ENCODE data around the gene GTPBP3. TPM values are rescaled to one million over a fixed set of nuclear protein-coding genes. Genes with fewer than 3 reads are reported as not detected.

The GTPBP3 gene
- polyA plus RNA-seq, 3 donors = 1.0 to 22.0 (median 1.7) TPM

- peak overlapping the region; percentile 51 to 89 (median 61) for H3K4me3 ChIP-seq (replicated peaks in 1 of 3; ENCODE audit: low read depth in 2 of 3, low read length in 3 of 3)
- no peaks in the 10 kb centered on the region for H3K27me3 ChIP-seq (ENCODE audit: control insufficient read depth in 2 of 2, insufficient read depth in 2 of 2, low read length in 2 of 2)
- 3% methylated on average over 41 of the region's 46 CpGs for WGBS (ENCODE audit: insufficient coverage)
- Mint-ChIP-seq H3K27ac (peak overlapping the region; percentile 46 to 84 (median 76)), H3K9me3 (peaks cover 0 to 3% (median 0%) of the 10 kb centered on the region in 7 donors), H3K4me3 (peak overlapping the region; percentile 81 to 89), H3K27me3 (ENCODE audit: low read depth in 3 of 3) (peaks cover 0 to 10% (median 0%) of the 10 kb centered on the region in 3 donors), H3K36me3 (peaks cover 7 to 26% of the 10 kb centered on the region in 2 donors), H3K4me1 (peaks cover 9% of the 10 kb centered on the region)
- no peaks in the 10 kb centered on the region for H3K9me3 ChIP-seq (replicated peaks in 1 of 2; ENCODE audit: control insufficient read depth in 1 of 2, insufficient read depth in 1 of 2, low read length in 2 of 2)
- peak overlapping the region; percentile 83 for H3K4me2 ChIP-seq (replicated peaks; ENCODE audit: extremely low read depth, low read length, poor library complexity, severe bottlenecking)
- peak; percentile 85 for TF ChIP-seq CTCF (IDR thresholded peaks at IDR 0.05)
- intact Hi-C loops (cut with micrococcal nuclease) = loop anchor here (5.0 to 10.0 kb wide), 2 partner anchors 92 to 95 kb away; no protein-coding TSS in a partner anchor
- H2AFZ ChIP-seq (ENCODE audit: insufficient read depth, low read depth, low read length, poor library complexity, severe bottlenecking) = peak overlapping the region; percentile 98
- H4K20me1 ChIP-seq (ENCODE audit: insufficient read depth, low read length) = no peaks in the 10 kb centered on the region
- H3K27ac ChIP-seq (ENCODE audit: low read depth in 1 of 2, low read length in 2 of 2) = peak overlapping the region in 1 of 2 donors; percentile 61
- peaks cover 12 to 15% of the 10 kb centered on the region in 2 donors for H3K4me1 ChIP-seq (ENCODE audit: control insufficient read depth in 1 of 2, insufficient read depth in 2 of 2, low read length in 2 of 2)
- H3K79me2 ChIP-seq (ENCODE audit: insufficient read depth, low read length) = peaks cover 2% of the 10 kb centered on the region
- H3K9ac ChIP-seq (ENCODE audit: insufficient read depth, low read length, poor library complexity, severe bottlenecking) = peak overlapping the region; percentile 65
- peak; percentile 74 to 78 (median 76) for DNase-seq
- peaks cover 11 to 14% of the 10 kb centered on the region in 2 donors for H3K36me3 ChIP-seq (replicated peaks in 1 of 2; ENCODE audit: control insufficient read depth in 1 of 2, insufficient read depth in 2 of 2, low read length in 2 of 2)
These were observed 44.9 kb upstream of the GTPBP3 start for GRCh38 chr19:17292301-17293074.

- Histone ChIP-seq H3K9me3 (replicated peaks in 1 of 2; ENCODE audit: control insufficient read depth in 1 of 2, insufficient read depth in 1 of 2, low read length in 2 of 2) (peaks cover 6 to 10% of the 10 kb centered on the region in 2 donors), H3K4me1 (ENCODE audit: control insufficient read depth in 1 of 2, insufficient read depth in 2 of 2, low read length in 2 of 2) (peaks cover 12 to 15% of the 10 kb centered on the region in 2 donors), H3K79me2 (ENCODE audit: insufficient read depth, low read length) (peaks cover 9% of the 10 kb centered on the region), H2AFZ (ENCODE audit: insufficient read depth, low read depth, low read length, poor library complexity, severe bottlenecking) (no peak overlapping the region), H3K4me3 (replicated peaks in 1 of 3; ENCODE audit: low read depth in 2 of 3, low read length in 3 of 3) (no peak overlapping the region), H3K36me3 (replicated peaks in 1 of 2; ENCODE audit: control insufficient read depth in 1 of 2, insufficient read depth in 2 of 2, low read length in 2 of 2) (peaks cover 11 to 22% of the 10 kb centered on the region in 2 donors), H3K4me2 (replicated peaks; ENCODE audit: extremely low read depth, low read length, poor library complexity, severe bottlenecking) (no peak overlapping the region), H4K20me1 (ENCODE audit: insufficient read depth, low read length) (no peaks in the 10 kb centered on the region), H3K27me3 (ENCODE audit: control insufficient read depth in 2 of 2, insufficient read depth in 2 of 2, low read length in 2 of 2) (no peaks in the 10 kb centered on the region), H3K9ac (ENCODE audit: insufficient read depth, low read length, poor library complexity, severe bottlenecking) (no peak overlapping the region), H3K27ac (ENCODE audit: low read depth in 1 of 2, low read length in 2 of 2) (no peak overlapping the region)
- Mint-ChIP-seq H3K4me1 (peaks cover 9% of the 10 kb centered on the region), H3K36me3 (peaks cover 11 to 37% of the 10 kb centered on the region in 2 donors), H3K27me3 (ENCODE audit: low read depth in 3 of 3) (peaks cover 0 to 8% (median 0%) of the 10 kb centered on the region in 3 donors), H3K4me3 (no peak overlapping the region), H3K9me3 (peaks cover 4 to 12% (median 9%) of the 10 kb centered on the region in 7 donors), H3K27ac (no peak overlapping the region)
- intact Hi-C loops (cut with micrococcal nuclease) = loop anchor here (5.0 to 10.0 kb wide), 2 partner anchors 91 to 94 kb away; no protein-coding TSS in a partner anchor
- WGBS (ENCODE audit: insufficient coverage) = 100% methylated on average over 8 of the region's 14 CpGs
- no peak for DNase-seq
- no peak for TF ChIP-seq CTCF (IDR thresholded peaks at IDR 0.05)
These were observed 43.7 kb upstream of the GTPBP3 start for GRCh38 chr19:17293605-17294004.

All from CD14-positive monocyte (primary cell).